ENCODE measurements around the gene KDM4F.
"Not testable (repeated sequence)": the region's sequence is repeated elsewhere in the genome, so short reads cannot be mapped to it uniquely, and the experiment has no call there.

The KDM4F gene

DNA sequence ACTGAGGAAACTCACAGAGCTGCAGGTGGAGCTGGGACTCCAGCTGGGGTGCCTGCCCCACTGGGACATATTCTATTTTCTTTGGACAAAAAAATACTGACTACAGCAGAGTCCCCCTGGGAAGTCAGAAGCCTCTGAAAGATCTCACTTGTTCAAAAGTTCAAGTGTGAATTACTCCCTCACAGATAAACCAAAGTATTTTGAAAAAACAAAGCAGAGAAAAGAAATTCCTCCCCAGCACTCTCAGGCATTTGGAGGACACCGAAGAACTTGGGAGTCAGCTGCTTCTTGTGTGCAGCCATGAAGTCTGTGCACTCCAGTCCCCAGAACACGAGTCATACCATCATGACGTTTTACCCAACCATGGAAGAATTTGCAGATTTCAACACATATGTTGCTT is at the start of gene KDM4F:
Gene KDM4F, plus strand, starts transcription at position 301 of the 400 bp plus-strand sequence.
- DNase-seq, result not testable (repeated sequence)

DNA sequence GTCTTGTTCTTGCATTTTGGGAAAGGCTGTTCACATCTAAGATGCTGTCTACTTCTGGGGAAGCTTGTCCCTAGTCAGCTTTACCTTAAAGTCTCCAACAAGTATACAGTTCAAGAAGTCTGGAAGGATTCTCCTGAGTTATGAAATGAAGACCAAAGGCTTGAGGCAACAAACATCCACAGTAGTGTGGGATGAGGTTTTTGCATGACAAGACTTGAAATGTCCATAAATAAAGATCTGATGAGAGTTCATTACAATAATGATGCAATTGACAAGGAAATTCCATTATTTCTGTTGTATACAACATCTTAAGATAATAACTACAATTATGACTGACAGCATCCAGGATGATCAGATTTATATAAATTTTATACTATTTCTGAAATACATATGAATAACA is 45.5 kb upstream of the KDM4F start:
- no peak for DNase-seq

GRCh38 chr11:95005642-95006041 is 43.6 kb upstream of the KDM4F start:
- no peak for DNase-seq

DNA sequence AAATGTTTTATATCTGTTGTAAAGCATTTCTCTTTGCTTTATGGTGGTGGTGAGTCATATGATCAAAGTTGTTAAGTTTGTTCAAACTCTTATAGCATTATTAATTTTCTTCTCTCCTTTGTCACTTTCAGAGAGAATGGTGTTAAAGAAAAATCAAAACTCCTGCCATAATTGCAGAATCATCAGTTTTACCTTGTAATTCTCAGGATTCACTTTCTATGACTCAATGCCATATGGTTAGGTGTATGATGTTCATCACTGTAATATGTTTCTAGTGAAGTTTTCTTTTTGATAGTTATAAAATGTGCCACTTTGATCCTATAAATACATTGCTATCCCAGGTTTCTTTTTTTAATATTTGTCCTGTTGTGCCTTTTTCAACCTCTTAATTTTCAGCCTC is 37.8 kb upstream of the KDM4F start:
- no peak for DNase-seq

DNA sequence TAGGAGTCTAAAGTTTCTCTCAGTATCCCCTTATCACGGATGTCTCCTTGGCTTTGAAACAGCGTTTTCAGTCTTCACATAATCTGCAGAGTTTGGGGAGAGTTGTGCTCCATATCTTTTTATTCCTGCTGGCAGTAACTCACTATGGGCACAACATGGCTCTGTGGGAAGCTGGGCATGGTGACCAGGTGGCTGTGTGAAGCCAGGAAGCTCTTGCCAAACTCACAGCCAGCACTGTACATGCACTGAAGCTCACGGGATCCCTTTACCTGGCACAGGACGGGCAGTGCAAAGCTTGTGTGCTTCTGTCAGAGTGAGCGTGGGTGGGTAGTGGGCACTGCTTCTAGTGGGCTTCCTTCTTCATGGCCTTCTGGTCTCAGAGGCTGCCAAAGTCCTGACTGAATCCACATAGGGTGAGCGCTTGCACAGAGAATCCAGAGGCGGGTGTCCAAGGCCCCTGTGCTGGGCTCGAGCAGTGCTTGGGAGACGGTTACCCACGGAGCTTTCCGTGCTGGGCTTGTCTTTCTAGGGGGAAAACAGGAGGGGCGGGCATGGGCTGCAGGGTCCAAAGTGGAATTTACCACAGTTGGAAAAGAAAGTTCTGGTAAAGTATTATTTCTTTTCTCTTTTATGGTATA is 34.9 kb upstream of the KDM4F start:
- no peak for DNase-seq

DNA sequence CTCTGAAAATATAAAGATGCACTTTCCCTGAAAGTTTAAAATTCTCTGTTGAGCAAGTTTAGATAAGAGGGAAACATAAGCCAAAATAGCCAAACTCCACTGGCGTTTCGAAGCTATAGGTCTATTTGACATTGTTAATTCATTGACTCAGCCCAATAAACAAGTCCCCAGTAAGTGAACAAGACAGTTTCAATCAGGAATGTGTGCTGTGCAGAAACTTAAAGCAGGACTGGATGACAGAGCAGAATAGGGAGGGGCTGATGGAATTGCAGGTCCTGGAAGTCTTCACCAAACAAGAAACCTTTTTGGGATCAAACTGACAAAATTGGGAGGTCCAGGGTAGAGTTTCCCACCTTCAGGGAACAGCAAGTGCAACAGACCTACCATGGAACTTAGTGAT is 33.1 kb upstream of the KDM4F start:
- DNase-seq, result no peak

DNA sequence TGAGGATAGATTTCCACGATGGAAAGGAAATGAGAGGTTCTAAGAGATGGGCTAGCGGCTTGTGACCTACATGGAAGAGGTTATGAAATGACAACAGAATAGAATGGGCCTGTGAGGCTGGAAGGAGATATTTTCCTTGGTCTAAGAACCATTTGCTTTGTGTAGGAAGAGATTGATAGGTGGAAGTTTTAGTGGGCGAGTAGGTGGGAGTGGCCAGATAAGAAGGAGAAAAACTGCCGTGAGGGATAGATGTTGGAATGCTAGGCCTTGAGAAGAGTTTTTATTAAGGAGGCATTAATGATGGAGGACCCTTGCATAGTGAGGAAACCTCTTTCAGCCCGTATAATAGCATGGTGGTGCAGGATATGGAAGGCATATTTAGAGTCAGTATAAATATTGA is 27.8 kb upstream of the KDM4F start:
- not testable (repeated sequence) for DNase-seq

GRCh38 chr11:95024958-95025357 is 24.3 kb upstream of the KDM4F start, which contains the start of gene KDM4E:
TSS of gene KDM4E (plus strand) at chr11:95025258. CDS start at chr11:95025558, 300 bp downstream.
- DNase-seq, result no peak

- not testable (repeated sequence) for DNase-seq
Observed at GRCh38 chr11:95025594-95025993, 23.6 kb upstream of the KDM4F start.

DNA sequence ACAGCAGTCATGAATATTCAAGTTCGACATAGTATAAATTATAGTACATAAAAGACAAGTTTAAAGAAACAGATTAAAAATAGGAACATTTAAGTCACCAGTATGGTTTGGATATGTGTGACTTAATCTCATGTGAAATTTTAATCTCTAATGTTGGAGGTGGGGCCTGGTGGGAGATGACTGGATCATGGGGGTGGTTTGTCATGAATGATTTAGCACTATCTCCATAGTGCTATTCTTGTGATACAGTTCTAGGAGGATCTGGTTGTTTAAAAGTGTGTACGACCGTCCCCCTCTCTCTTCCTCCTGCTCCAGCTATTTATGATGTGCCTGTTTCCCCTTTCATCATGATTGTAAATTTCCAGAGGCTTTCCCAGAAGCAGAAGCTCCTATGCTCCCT is 20.9 kb upstream of the KDM4F start:
- no peak for DNase-seq

- no peak for DNase-seq
Observed at GRCh38 chr11:95033051-95033450, 16.2 kb upstream of the KDM4F start.

DNA sequence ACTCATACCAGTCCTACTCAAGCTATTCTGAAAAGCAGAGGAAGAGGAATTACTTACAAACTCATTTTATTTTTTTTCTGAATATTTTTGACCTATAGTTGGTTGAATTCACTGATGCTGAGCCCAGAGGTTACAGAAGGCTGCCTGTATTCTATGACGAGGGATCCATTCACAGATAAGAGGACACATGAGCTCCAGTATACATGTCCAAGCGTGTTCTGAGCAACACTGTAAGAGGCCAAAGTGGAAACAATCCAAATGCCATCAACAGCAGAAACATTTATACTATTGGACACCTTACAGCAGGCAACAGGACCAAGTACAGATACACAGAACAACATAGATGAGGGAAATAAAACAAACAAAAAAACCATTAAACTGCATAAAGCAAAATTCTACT is 13.9 kb upstream of the KDM4F start:
- DNase-seq, result no peak

DNA sequence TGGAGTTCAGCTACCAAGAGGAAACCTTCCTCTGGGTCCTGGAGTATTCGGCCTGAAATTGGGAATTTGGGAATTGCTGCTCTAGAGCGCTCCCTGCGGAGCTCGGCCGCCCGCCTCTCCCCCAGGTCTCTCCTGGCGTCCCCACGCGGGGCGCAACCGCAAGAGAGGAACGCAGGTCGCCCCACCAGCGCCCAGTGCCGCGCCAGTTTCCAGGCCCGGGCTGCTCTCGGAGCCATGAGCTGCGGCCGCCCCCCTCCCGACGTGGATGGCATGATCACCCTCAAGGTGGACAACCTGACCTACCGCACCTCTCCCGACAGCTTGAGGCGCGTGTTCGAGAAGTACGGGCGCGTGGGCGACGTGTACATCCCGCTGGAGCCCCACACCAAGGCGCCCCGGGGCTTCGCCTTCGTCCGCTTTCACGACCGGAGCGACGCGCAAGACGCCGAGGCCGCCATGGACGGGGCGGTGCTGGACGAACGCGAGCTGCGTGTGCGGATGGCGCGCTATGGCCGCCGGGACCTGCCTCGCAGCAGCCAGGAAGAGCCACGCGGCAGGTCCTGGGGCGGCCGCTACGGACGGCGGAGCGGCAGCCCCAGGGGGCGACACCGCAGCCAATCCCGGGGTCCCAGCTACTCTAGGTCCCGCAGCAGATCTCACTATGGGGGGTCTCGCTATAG is 11.7 kb upstream of the KDM4F start:
- not testable (repeated sequence) for DNase-seq

DNA sequence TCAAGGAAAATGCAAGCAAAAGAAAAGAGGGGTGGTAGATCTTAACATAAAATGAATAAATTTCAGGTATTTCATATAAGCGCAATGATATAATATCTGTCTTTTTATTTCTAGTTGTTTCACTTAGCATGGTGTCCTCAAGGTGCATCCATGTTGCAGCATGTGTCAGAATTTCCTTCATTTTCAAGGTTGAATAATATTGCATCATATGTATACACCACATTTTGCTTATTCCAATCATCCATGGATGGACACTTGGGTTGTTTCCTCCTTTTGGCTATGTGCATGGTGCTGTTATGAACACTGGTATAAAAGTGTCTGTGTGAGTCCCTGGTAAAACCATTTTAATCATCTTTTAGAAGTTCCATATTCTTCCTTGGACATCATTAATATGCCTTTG is 7.0 kb upstream of the KDM4F start:
- no peak for DNase-seq

GRCh38 chr11:95042906-95043305 is 6.3 kb upstream of the KDM4F start:
- DNase-seq, result no peak

DNA sequence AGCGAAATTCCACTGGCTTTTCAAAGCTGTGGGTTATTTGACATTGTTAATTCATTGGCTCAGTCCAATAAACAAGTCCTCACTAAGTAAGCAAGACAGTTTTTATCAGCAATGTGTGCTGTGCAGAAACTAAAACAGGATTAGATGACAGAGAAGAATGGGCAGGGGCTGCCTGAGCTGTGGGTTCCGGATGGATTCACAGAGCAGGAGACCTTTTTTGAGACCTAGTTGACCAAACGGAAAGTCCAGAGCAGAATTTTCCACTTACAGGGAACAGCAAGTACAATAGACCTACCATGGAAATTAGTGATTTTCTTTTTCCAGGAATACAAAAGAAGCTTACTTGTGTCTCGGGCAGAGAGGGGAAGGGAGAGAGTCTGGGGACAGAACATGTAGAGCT is 5.2 kb upstream of the KDM4F start:
- DNase-seq, result no peak

GRCh38 chr11:95045812-95046211 is 3.4 kb upstream of the KDM4F start:
- DNase-seq, result no peak

GRCh38 chr11:95050595-95051202 is 1.5 kb downstream of the KDM4F start:
- DNase-seq, result no peak

- DNase-seq, result no peak
Observed at GRCh38 chr11:95054356-95054755, 5.1 kb downstream of the KDM4F start.

GRCh38 chr11:95055283-95055897 is 6.2 kb downstream of the KDM4F start:
- DNase-seq, result no peak

DNA sequence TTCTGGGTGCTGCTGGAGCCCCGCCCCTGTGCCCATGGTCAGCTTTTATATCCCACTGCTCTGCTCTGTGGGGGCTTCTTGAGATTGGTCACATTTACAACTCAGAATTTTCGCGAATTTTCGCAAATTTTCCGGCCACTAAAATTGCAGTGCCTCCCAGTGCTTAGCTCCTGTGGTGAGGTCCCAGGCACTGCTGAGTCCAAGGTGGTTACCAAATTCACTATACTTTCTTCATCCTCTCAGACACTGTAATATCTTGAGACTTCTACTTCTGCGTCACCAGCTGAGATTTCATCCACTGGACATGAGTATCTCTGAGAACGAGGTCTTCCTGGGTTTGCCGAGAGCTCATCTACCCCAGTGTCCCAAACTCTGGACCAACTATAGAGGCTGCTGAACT is 8.7 kb downstream of the KDM4F start:
- no peak for DNase-seq

DNA sequence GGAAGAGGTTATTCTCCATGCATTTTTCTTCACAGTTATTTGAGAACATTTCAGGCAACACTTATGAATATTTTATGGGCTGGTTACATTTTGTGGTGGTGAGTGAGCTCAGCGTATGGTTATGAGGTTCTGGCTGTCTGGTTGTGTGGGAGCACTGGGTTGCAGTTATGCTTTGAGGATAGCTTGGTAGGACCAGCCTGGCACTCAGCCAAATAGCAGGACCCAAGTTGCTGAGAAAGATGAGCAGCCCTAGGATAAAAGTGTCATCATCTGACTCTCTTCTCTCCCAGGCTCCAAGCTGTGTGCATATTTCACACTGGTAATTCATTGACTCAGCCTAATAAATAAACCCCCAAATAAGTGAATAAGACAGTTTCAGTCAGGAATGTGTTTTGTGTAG is 9.4 kb downstream of the KDM4F start:
- no peak for DNase-seq
